ENCODE data around the gene GNG13. TPM values are rescaled to one million over a fixed set of nuclear protein-coding genes. Genes with fewer than 3 reads are reported as not detected.

Gene GNG13
- total and polyA plus RNA-seq, 2 experiments from 2014 or later: 0.29 TPM; not detected in 1

GRCh38 chr16:759110-759910 is 41.2 kb downstream of the GNG13 start:
- H2AFZ ChIP-seq: no peak overlapping the region
- no peaks in the 10 kb centered on the region; the same call in 1 of the 3 replicates for H3K9me3 Mint-ChIP-seq

More at GRCh38 chr16:759110-759910, 41.2 kb downstream of the GNG13 start:
- Mint-ChIP-seq H3K4me3 (no peak overlapping the region), H3K27me3 (ENCODE audit: insufficient read depth, low read depth, poor library complexity) (peaks cover 12% of the 10 kb centered on the region), H3K36me3 (ENCODE audit: low read depth) (no peaks in the 10 kb centered on the region), H3K27ac (no peak overlapping the region; the same call in 1 of the 2 replicates), H3K4me1 (no peaks in the 10 kb centered on the region; the same call in 1 of the 3 replicates)
- Histone ChIP-seq H3K36me3 (ENCODE audit: insufficient read depth) (no peaks in the 10 kb centered on the region), H3K9me2 (ENCODE audit: insufficient read depth) (no peaks in the 10 kb centered on the region), H4K20me1 (replicated peaks; ENCODE audit: insufficient read depth) (no peaks in the 10 kb centered on the region), H3K4me2 (no peak overlapping the region), H3K27ac (ENCODE audit: low read depth) (0 out of 2 replicates have a peak overlapping the region, but pooled peaks have one; percentile 19), H3K4me3 (no peak overlapping the region), H3K27me3 (ENCODE audit: insufficient read depth) (no peaks in the 10 kb centered on the region), H3F3A (replicated peaks; ENCODE audit: low read depth) (no peaks in the 10 kb centered on the region), H3K79me2 (replicated peaks; ENCODE audit: insufficient read depth) (no peaks in the 10 kb centered on the region), H3K4me1 (ENCODE audit: insufficient read depth) (no peaks in the 10 kb centered on the region)
- DNase-seq (ENCODE audit: low spot score): no peak
- TF ChIP-seq, protein P1, sequence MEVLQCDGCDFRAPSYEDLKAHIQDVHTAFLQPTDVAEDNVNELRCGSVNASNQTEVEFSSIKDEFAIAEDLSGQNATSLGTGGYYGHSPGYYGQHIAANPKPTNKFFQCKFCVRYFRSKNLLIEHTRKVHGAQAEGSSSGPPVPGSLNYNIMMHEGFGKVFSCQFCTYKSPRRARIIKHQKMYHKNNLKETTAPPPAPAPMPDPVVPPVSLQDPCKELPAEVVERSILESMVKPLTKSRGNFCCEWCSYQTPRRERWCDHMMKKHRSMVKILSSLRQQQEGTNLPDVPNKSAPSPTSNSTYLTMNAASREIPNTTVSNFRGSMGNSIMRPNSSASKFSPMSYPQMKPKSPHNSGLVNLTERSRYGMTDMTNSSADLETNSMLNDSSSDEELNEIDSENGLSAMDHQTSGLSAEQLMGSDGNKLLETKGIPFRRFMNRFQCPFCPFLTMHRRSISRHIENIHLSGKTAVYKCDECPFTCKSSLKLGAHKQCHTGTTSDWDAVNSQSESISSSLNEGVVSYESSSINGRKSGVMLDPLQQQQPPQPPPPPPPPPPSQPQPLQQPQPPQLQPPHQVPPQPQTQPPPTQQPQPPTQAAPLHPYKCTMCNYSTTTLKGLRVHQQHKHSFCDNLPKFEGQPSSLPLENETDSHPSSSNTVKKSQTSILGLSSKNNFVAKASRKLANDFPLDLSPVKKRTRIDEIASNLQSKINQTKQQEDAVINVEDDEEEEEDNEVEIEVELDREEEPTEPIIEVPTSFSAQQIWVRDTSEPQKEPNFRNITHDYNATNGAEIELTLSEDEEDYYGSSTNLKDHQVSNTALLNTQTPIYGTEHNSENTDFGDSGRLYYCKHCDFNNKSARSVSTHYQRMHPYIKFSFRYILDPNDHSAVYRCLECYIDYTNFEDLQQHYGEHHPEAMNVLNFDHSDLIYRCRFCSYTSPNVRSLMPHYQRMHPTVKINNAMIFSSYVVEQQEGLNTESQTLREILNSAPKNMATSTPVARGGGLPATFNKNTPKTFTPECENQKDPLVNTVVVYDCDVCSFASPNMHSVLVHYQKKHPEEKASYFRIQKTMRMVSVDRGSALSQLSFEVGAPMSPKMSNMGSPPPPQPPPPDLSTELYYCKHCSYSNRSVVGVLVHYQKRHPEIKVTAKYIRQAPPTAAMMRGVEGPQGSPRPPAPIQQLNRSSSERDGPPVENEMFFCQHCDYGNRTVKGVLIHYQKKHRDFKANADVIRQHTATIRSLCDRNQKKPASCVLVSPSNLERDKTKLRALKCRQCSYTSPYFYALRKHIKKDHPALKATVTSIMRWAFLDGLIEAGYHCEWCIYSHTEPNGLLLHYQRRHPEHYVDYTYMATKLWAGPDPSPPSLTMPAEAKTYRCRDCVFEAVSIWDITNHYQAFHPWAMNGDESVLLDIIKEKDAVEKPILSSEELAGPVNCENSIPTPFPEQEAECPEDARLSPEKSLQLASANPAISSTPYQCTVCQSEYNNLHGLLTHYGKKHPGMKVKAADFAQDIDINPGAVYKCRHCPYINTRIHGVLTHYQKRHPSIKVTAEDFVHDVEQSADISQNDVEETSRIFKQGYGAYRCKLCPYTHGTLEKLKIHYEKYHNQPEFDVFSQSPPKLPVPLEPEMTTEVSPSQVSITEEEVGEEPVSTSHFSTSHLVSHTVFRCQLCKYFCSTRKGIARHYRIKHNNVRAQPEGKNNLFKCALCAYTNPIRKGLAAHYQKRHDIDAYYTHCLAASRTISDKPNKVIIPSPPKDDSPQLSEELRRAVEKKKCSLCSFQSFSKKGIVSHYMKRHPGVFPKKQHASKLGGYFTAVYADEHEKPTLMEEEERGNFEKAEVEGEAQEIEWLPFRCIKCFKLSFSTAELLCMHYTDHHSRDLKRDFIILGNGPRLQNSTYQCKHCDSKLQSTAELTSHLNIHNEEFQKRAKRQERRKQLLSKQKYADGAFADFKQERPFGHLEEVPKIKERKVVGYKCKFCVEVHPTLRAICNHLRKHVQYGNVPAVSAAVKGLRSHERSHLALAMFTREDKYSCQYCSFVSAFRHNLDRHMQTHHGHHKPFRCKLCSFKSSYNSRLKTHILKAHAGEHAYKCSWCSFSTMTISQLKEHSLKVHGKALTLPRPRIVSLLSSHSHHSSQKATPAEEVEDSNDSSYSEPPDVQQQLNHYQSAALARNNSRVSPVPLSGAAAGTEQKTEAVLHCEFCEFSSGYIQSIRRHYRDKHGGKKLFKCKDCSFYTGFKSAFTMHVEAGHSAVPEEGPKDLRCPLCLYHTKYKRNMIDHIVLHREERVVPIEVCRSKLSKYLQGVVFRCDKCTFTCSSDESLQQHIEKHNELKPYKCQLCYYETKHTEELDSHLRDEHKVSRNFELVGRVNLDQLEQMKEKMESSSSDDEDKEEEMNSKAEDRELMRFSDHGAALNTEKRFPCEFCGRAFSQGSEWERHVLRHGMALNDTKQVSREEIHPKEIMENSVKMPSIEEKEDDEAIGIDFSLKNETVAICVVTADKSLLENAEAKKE (CRISPR knock-in tag; IDR thresholded peaks at IDR 0.05): no peak
- no peak for TF ChIP-seq ETS1 (IDR thresholded peaks at IDR 0.05)
- TF ChIP-seq EZH2phosphoT487 (IDR thresholded peaks at IDR 0.05; ENCODE audit: unreplicated experiment): no peak
- TF ChIP-seq NANOG (IDR thresholded peaks at IDR 0.05; ENCODE audit: borderline replicate concordance): no peak
- TF ChIP-seq CREB1 (CRISPR knock-in tag; IDR thresholded peaks at IDR 0.05; ENCODE audit: low read depth): no peak
- no peak for TF ChIP-seq CTCF (conservative IDR thresholded peaks at IDR 0.05; ENCODE audit: low read depth in 2 of 2)
- no peak for TF ChIP-seq ZNF331 (CRISPR knock-in tag; IDR thresholded peaks at IDR 0.05; ENCODE audit: low read depth)
- no peak for TF ChIP-seq JUNB (IDR thresholded peaks at IDR 0.05; ENCODE audit: unreplicated experiment)
- TF ChIP-seq POLR2AphosphoS5 (IDR thresholded peaks at IDR 0.05; ENCODE audit: low read depth): no peak
- no peak for TF ChIP-seq REST (IDR thresholded peaks at IDR 0.05; ENCODE audit: unreplicated experiment)
- no peak for TF ChIP-seq ZNF114 (CRISPR knock-in tag; IDR thresholded peaks at IDR 0.05)
- TF ChIP-seq EZH2 (IDR thresholded peaks at IDR 0.05; ENCODE audit: low read depth, unreplicated experiment): no peak
- TF ChIP-seq STAT1 (IDR thresholded peaks at IDR 0.05; ENCODE audit: unreplicated experiment): no peak
- ATAC-seq: peak; percentile 29
